BLaER1 treated with 17β-estradiol and CSF1 and Interleukin-3, amounts not matched to agents 10 nM and 100 nM (cell line): ENCODE data around the gene WDPCP.
A peak's percentile ranks its signal among the peaks of the same experiment; 100 is the strongest.
"Not testable (repeated sequence)": the region's sequence is repeated elsewhere in the genome, so short reads cannot be mapped to it uniquely, and the experiment has no call there.

Source experiments
- H3K27ac ChIP-seq, 11 experiments: shearing (Covaris generic); formaldehyde crosslinking; 2 replicates each; pipeline ENCODE4 v1.8.1; 2022
- H3K27me3 ChIP-seq, 11 experiments: shearing (Covaris generic); formaldehyde crosslinking; 2 replicates each; pipeline ENCODE4 v1.8.1; 2022
- H3K36me3 ChIP-seq, 11 experiments: shearing (Covaris generic); formaldehyde crosslinking; 2 replicates each; pipeline ENCODE4 v1.8.1; 2022
- H3K4me1 ChIP-seq, 10 experiments: shearing (Covaris generic); formaldehyde crosslinking; 2 replicates each; pipeline ENCODE4 v1.8.1; 2022
- H3K4me2 ChIP-seq, 11 experiments: shearing (Covaris generic); formaldehyde crosslinking; 2 replicates each; pipeline ENCODE4 v1.8.1; 2022
- H3K4me3 ChIP-seq, 10 experiments: shearing (Covaris generic); formaldehyde crosslinking; 2 replicates each; pipeline ENCODE4 v1.8.1; 2022
- H3K9ac ChIP-seq, 11 experiments: shearing (Covaris generic); formaldehyde crosslinking; 2 replicates each; pipeline ENCODE4 v1.8.1; 2022
- H3K9me3 ChIP-seq, 11 experiments: shearing (Covaris generic); formaldehyde crosslinking; replicated peaks in 1 of 11; 2 replicates each; pipeline ENCODE4 v1.8.1; 2022
- H4K20me1 ChIP-seq, 11 experiments: shearing (Covaris generic); formaldehyde crosslinking; 2 replicates each; pipeline ENCODE4 v1.8.1; 2022
- Cebpa-rat ChIP-seq, 11 experiments: shearing (Covaris generic); IDR thresholded peaks; 2 replicates each; pipeline ENCODE4 v1.8.1; 2022

Gene WDPCP

DNA sequence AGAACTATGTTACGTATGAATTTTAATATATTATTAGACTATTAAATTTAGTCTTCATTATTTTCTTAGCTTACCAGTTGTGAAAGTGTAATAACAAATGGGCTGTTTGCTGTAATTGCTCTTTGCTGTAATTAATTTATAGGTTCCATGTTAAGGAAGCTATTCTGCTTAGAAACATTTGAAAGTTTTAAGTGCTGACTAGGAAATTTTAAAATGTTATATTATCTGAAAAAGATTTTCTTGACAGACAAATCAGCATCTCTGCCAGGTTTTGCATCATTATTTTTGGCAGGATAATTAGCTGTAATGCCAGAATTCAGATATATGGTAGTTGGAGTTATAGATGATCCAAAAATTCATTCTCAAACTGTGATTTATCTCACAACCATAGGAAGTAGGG lies 495.4 kb downstream of the WDPCP start:
- Histone ChIP-seq H4K20me1 (no peaks in the 10 kb centered on the region), H3K36me3 (no peaks in the 10 kb centered on the region), H3K27ac (no peak overlapping the region), H3K9me3 (no peaks in the 10 kb centered on the region), H3K4me1 (no peaks in the 10 kb centered on the region), H3K4me2 (no peak overlapping the region), H3K4me3 (no peak overlapping the region), H3K27me3 (no peaks in the 10 kb centered on the region), H3K9ac (no peak overlapping the region)
- no peak for TF ChIP-seq Cebpa-rat (IDR thresholded peaks at IDR 0.05)

DNA sequence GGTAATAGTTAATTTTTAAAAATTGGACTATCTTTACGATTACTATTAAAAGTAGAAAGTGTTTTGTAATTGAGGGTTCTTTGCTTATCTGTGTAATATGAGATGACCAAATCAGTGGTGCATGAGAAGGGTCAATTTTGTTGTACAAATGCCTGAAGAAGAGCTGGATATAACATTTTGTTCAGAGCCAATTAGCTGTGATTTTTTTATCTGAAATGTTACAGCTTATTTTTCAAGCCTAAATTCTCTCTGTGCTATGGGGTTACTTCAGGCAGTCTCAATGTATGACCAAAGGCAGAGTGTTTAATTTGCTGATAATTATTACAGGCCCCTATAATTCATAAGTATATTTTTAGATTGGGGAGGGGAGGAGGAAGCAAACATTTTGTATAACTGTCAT lies 495.9 kb downstream of the WDPCP start:
- no peak overlapping the region for H3K4me2 ChIP-seq
- H3K9ac ChIP-seq = no peak overlapping the region
- H3K27me3 ChIP-seq = no peaks in the 10 kb centered on the region
- no peaks in the 10 kb centered on the region for H3K9me3 ChIP-seq
- no peaks in the 10 kb centered on the region for H3K4me1 ChIP-seq
- no peak for TF ChIP-seq Cebpa-rat (IDR thresholded peaks at IDR 0.05)
- no peaks in the 10 kb centered on the region for H4K20me1 ChIP-seq
- H3K27ac ChIP-seq = no peak overlapping the region
- no peak overlapping the region for H3K4me3 ChIP-seq
- H3K36me3 ChIP-seq = no peaks in the 10 kb centered on the region

DNA sequence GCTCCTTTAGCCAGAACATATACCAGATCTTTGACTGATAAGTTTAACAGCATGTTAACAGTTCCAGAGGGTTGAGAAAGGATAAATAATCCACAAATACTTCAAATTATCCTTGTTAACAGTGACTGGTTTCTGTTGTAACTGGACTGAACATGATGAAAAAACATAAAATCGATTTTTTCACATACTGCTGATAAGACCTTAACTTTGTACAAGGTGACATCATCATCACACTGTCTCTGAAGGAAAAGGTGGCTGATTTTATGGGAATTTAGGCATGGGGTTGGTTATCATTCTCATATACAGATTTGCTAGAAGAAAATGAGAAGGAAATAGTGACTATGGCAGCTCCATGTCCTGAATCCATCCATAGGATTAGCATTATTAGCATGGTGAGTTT lies 501.6 kb downstream of the WDPCP start:
- Histone ChIP-seq H3K4me1 (no peaks in the 10 kb centered on the region), H3K9ac (no peak overlapping the region), H3K4me3 (no peak overlapping the region), H3K27ac (no peak overlapping the region), H3K36me3 (no peaks in the 10 kb centered on the region), H3K27me3 (no peaks in the 10 kb centered on the region), H3K4me2 (no peak overlapping the region), H4K20me1 (no peaks in the 10 kb centered on the region), H3K9me3 (no peaks in the 10 kb centered on the region)
- TF ChIP-seq Cebpa-rat (IDR thresholded peaks at IDR 0.05) = no peak

DNA sequence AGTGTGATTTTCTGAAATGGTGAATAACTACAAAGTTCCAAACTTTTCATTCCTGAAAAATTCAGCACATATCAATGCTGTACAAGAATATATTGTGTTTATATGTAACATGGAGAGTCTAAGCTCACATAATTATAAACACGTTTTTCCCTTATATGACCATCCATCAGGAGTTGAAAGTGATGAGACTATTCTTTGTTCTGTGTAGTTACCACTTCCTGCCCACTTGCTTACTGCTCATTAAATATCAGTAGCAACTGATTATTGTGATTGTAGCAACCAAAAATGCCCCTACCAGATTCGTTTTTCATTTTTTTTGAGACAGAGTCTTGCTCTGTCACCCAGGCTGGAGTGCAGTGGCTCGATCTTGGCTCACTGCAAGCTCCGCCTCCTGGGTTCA lies 506.9 kb downstream of the WDPCP start:
- Histone ChIP-seq H3K27me3 (no peaks in the 10 kb centered on the region), H3K4me1 (no peaks in the 10 kb centered on the region), H3K9me3 (no peaks in the 10 kb centered on the region), H3K4me3 (no peak overlapping the region), H3K27ac (no peak overlapping the region), H3K9ac (no peak overlapping the region), H3K36me3 (no peaks in the 10 kb centered on the region), H4K20me1 (no peaks in the 10 kb centered on the region), H3K4me2 (no peak overlapping the region)
- no peak for TF ChIP-seq Cebpa-rat (IDR thresholded peaks at IDR 0.05)

DNA sequence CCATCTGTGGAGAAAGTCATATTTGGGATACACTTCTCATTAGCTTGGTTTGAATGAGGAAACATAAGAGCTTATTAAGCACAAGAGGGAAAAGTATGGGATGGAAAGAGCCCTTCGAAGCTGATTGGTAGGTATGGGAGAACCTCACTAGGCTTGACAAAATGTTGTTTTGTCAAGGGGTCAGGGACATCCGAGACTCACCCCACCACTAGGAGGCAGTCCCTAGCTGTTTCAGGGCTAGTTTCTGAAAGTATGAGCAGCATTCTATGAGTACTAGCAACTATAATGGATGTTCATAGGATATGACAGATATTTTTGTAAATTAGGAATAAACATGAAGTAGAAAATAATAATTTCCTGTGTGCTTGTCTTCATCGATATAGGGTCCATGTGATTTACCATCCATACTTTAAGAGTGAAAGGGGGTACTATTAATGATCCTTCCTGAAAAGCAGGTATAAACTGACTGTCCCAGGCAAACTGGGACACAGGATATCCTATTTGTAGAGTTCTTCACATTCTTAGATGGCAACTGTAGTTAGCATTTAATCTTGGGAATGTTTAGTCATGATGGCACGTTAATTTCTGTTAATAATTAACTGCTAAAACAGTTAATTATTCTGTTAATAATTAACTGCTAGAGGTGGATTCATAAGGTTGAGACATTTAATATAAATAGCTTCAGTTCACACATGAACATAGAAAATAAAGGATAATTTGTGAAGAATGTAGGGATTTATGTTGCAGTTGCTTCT lies 509.2 kb downstream of the WDPCP start:
- no peak for TF ChIP-seq Cebpa-rat (IDR thresholded peaks at IDR 0.05)
- H3K4me1 ChIP-seq = no peaks in the 10 kb centered on the region
- no peak overlapping the region for H3K27ac ChIP-seq
- H3K9ac ChIP-seq = no peak overlapping the region
- H3K27me3 ChIP-seq = no peaks in the 10 kb centered on the region
- no peaks in the 10 kb centered on the region for H3K9me3 ChIP-seq
- H3K4me3 ChIP-seq = no peak overlapping the region
- no peaks in the 10 kb centered on the region for H3K36me3 ChIP-seq
- H3K4me2 ChIP-seq = no peak overlapping the region
- no peaks in the 10 kb centered on the region for H4K20me1 ChIP-seq

DNA sequence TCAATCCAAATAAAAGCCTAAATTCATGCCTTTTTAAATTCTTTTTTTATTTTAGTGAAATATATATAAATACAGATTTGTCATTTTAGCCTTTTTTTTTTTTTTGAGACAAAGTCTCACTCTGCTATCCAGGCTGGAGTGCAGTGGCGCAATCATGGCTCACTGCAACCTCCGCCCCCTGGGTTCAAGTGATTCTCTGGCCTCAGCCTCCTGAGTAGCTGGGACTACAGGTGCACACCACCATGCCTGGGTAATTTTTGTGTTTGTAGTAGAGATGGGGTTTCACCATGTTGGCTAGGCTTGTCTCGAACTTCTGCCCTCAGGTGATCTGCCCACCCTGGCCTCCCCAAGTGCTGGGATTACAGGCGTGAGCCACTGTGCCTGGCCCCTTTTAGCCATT lies 513.9 kb downstream of the WDPCP start:
- not testable (repeated sequence) for H3K4me1 ChIP-seq, H3K4me2 ChIP-seq, H3K27ac ChIP-seq, H3K36me3 ChIP-seq, H3K4me3 ChIP-seq, H3K9me3 ChIP-seq, H3K27me3 ChIP-seq, H4K20me1 ChIP-seq, H3K9ac ChIP-seq
- 0 out of 22 replicates have a peak, but pooled peaks of 1 of the 11 experiments have one; percentile 8 for TF ChIP-seq Cebpa-rat (IDR thresholded peaks at IDR 0.05)

DNA sequence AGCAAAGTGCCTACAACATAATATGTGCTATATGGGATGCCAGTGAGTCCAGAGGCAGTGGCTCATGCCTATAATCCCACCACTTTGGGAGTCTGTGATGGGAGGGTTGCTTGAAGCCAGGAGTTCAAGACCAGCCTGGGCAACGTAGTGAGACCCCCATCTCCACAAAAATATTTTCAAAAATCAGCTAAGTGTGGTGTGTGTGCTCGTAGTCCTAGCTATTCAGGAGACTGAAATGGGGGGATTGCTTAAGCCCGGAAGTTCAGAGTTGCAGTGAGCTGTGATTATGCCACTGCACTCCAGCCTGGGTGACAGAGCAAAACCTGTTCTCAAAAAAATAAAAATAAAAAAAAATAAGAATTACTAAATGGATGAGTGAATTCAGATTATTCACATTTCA lies 514.3 kb downstream of the WDPCP start:
- H3K4me2 ChIP-seq = no peak overlapping the region
- no peak overlapping the region for H3K9ac ChIP-seq
- H4K20me1 ChIP-seq = no peaks in the 10 kb centered on the region
- H3K27ac ChIP-seq = no peak overlapping the region
- H3K4me1 ChIP-seq = no peaks in the 10 kb centered on the region
- H3K36me3 ChIP-seq = no peaks in the 10 kb centered on the region
- no peak for TF ChIP-seq Cebpa-rat (IDR thresholded peaks at IDR 0.05)
- no peak overlapping the region for H3K4me3 ChIP-seq
- H3K9me3 ChIP-seq = 0 out of 22 replicates have a peak, but pooled peaks cover 0 to 5% (median 0%) of the 10 kb centered on the region in 11 experiments
- no peaks in the 10 kb centered on the region for H3K27me3 ChIP-seq

DNA sequence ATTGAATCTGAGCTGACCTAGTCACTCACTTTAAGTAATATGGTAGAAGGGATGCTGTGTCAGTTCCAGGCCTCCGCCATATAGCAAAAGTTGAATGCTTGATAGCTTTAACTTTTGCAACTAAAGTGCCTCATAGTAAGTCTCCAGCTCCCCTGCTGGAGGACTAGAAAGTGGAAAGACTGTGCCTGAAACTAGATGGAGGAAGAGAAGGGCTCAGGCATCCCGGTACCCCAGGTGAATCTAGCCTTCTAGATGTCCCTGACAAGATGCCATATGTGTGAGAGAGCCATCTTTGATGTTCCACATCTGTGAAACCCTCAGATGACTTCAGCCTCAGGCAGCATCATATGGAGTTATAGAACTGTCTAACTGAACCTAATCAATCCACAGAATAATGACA lies 516.6 kb downstream of the WDPCP start:
- Histone ChIP-seq H3K36me3 (no peaks in the 10 kb centered on the region), H3K9me3 (0 out of 22 replicates have a peak, but pooled peaks cover 0 to 5% (median 0%) of the 10 kb centered on the region in 11 experiments), H3K9ac (no peak overlapping the region), H3K27ac (no peak overlapping the region), H3K4me2 (no peak overlapping the region), H3K4me1 (no peaks in the 10 kb centered on the region), H4K20me1 (no peaks in the 10 kb centered on the region), H3K27me3 (peaks cover 0 to 9% (median 3%) of the 10 kb centered on the region in 11 experiments; a peak in 14 of 22 replicates), H3K4me3 (no peak overlapping the region)
- no peak for TF ChIP-seq Cebpa-rat (IDR thresholded peaks at IDR 0.05)
